Stomach (tissue), 4 donors: ENCODE measurements around the gene OXCT1.

Source experiments
- EP300 ChIP-seq: sonication (generic); formaldehyde crosslinking; IDR thresholded peaks from one replicate; pipeline ENCODE4 v1.6.1; 2017; ENCODE audit warnings: antibody characterized with exemption
- POLR2A ChIP-seq, 4 donors: fragments of 450-650 bp; IDR thresholded peaks; one replicate each; pipeline ENCODE4 v1.6.1; 2016; ENCODE audit warnings: antibody characterized with exemption in 4 of 4, control low read depth in 2 of 4, mild to moderate bottlenecking in 1 of 4, moderate library complexity in 1 of 4
- POLR2AphosphoS5 ChIP-seq, 3 donors: sonication (generic); formaldehyde crosslinking; IDR thresholded peaks; one replicate each; pipeline ENCODE4 v1.6.1; 2016; ENCODE audit warnings: antibody characterized with exemption in 3 of 3
- TF ChIP-seq, protein P1 (sequence below), 7 experiments: fragments of 450-650 bp in 4 of 7; fragments of 200-600 bp in 3 of 7; sonication (generic) in 3 of 7; IDR thresholded peaks; one replicate each; pipeline ENCODE4 v1.5.1; 2016 to 2019; ENCODE audit warnings: antibody characterized with exemption in 7 of 7, control low read depth in 2 of 7, mild to moderate bottlenecking in 1 of 7

DNA sequence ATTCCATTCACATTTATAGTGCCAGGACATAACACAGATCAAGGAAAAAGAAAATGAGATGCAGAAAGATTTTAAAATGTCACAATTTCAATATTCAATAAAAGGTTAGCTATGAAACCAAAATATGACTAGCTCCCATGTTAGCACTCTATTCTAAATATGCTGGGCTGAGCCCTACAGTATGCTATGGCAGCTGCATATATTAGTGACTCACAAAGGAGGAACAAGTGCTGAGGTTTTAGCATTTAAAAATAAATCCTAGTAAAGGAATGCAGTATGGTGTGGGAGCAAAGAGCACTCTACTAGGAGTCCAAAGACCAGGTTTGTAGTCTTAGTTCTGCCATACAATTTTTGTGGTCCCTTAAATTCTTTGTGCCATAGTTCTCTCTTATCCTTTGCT, 118.4 kb downstream of the OXCT1 start:
- TF ChIP-seq, protein P1, sequence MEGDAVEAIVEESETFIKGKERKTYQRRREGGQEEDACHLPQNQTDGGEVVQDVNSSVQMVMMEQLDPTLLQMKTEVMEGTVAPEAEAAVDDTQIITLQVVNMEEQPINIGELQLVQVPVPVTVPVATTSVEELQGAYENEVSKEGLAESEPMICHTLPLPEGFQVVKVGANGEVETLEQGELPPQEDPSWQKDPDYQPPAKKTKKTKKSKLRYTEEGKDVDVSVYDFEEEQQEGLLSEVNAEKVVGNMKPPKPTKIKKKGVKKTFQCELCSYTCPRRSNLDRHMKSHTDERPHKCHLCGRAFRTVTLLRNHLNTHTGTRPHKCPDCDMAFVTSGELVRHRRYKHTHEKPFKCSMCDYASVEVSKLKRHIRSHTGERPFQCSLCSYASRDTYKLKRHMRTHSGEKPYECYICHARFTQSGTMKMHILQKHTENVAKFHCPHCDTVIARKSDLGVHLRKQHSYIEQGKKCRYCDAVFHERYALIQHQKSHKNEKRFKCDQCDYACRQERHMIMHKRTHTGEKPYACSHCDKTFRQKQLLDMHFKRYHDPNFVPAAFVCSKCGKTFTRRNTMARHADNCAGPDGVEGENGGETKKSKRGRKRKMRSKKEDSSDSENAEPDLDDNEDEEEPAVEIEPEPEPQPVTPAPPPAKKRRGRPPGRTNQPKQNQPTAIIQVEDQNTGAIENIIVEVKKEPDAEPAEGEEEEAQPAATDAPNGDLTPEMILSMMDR (IDR thresholded peaks at IDR 0.05): no peak
- TF ChIP-seq POLR2A (IDR thresholded peaks at IDR 0.05) (no peak), POLR2AphosphoS5 (IDR thresholded peaks at IDR 0.05) (no peak), EP300 (no peak)
